Activated T-cell treated with anti-CD3 and anti-CD28 coated beads, Interleukin-2, amount 50 U/mL, for 72 hours (primary cell): ENCODE data around the gene INSYN2B. TPM values are rescaled to one million over a fixed set of nuclear protein-coding genes. Genes with fewer than 3 reads are reported as not detected.

Experiments
- ATAC-seq, 2 donors: fragments of 150-1000 bp; cut with Tn5 transposase; replicated peaks in 1 of 2; 2 replicates each; pipeline ENCODE4 v1.10.0; 2021; ENCODE audit warnings: moderate library complexity in 2 of 2, mild to moderate bottlenecking in 1 of 2
- DNase-seq, 2 donors: peaks; one replicate each; pipeline ENCODE4 v3.0.0; 2021 to 2022; ENCODE audit warnings: mixed read lengths in 1 of 2
- H3K27ac Mint-ChIP-seq: one replicate; pipeline ENCODE4 v1.8.0; 2022; ENCODE audit warnings: mild to moderate bottlenecking, moderate library complexity, mixed read lengths
- H3K27me3 Mint-ChIP-seq: one replicate; pipeline ENCODE4 v1.8.0; 2022; ENCODE audit warnings: low read depth, mixed read lengths
- H3K36me3 Mint-ChIP-seq, 2 donors: one replicate each; pipeline ENCODE4 v1.8.0; 2022; ENCODE audit warnings: mixed read lengths in 2 of 2, mild to moderate bottlenecking in 1 of 2; ENCODE audit not compliant: insufficient read depth in 2 of 2
- H3K4me1 Mint-ChIP-seq: one replicate; pipeline ENCODE4 v1.8.0; 2022; ENCODE audit warnings: low read depth, mixed read lengths
- H3K4me3 Mint-ChIP-seq, 2 donors: one replicate each; pipeline ENCODE4 v1.8.0; 2022; ENCODE audit warnings: mild to moderate bottlenecking in 2 of 2, mixed read lengths in 2 of 2, moderate library complexity in 2 of 2
- H3K9me3 Mint-ChIP-seq, 2 donors: one replicate each; pipeline ENCODE4 v1.8.0; 2022; ENCODE audit warnings: mixed read lengths in 2 of 2
- total RNA-seq, 2 donors: library from RNA; stranded (reverse); gene quantifications; one replicate each; pipeline ENCODE4 v1.2.3, GENCODE V29; 2022

The INSYN2B gene
- total RNA-seq, 2 donors from 2014 or later: not detected

DNA sequence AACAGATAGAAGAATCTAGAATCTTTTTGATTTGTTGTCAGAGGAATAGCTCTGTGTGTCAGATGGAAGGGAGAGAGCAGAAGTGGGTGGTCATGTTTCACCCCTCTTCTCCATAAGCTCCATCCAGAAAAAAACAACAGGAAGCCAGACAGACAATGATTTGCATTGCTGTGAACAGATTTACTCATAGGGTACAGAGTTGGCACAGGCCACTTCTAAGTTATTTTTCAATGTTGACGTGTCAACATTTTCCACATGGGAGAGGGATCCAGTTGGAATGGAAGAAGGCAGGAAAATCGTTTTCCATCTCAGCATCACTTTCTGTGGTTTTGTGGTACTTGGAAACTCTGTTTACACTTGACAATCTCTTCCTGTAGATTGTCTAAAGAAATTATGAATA is 86.7 kb downstream of the INSYN2B start:
- Mint-ChIP-seq H3K27me3 (no peaks in the 10 kb centered on the region), H3K36me3 (peaks cover under 1 to 4% of the 10 kb centered on the region in 2 donors), H3K27ac (no peak overlapping the region), H3K4me1 (no peaks in the 10 kb centered on the region), H3K4me3 (no peak overlapping the region), H3K9me3 (no peaks in the 10 kb centered on the region)
- ATAC-seq (no peak), DNase-seq (no peak)

DNA sequence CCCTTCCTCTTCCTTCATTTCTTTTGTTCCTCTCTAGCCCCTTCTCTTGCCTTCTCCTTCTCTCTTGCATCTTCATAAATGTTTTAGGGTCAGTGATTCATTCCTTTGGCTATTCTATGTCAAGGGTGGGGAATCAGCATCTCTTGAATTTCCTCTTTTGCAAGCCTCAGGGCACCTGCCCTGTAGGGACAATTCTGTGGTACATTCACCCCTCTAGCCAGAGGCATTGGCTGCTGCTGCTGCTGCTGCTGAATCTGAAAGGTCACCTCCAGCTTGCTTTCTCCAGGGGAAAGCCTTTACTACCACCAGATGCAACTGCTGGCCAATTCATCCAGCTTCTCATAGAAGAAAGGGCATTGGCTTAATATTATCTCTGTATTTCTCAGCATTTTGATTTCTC is 87.3 kb downstream of the INSYN2B start:
- Mint-ChIP-seq H3K9me3 (no peaks in the 10 kb centered on the region), H3K4me1 (no peaks in the 10 kb centered on the region), H3K27me3 (no peaks in the 10 kb centered on the region), H3K27ac (no peak overlapping the region), H3K4me3 (no peak overlapping the region), H3K36me3 (peaks cover 0 to 4% of the 10 kb centered on the region in 2 donors)
- no peak for ATAC-seq
- no peak for DNase-seq

- DNase-seq: no peak
- Mint-ChIP-seq H3K27ac (no peak overlapping the region), H3K4me3 (no peak overlapping the region), H3K4me1 (peaks cover 6% of the 10 kb centered on the region), H3K36me3 (peaks cover 0 to 1% of the 10 kb centered on the region in 2 donors), H3K9me3 (no peaks in the 10 kb centered on the region), H3K27me3 (no peaks in the 10 kb centered on the region)
- ATAC-seq: no peak
Observed at GRCh38 chr5:169889572-169889971, 90.7 kb downstream of the INSYN2B start.

- H3K4me1 Mint-ChIP-seq: peaks cover 6% of the 10 kb centered on the region
- H3K4me3 Mint-ChIP-seq: no peak overlapping the region
- H3K27ac Mint-ChIP-seq: no peak overlapping the region
- ATAC-seq: no peak
- H3K27me3 Mint-ChIP-seq: no peaks in the 10 kb centered on the region
- no peaks in the 10 kb centered on the region for H3K9me3 Mint-ChIP-seq
- DNase-seq: no peak
- peaks cover 1 to 2% of the 10 kb centered on the region in 2 donors for H3K36me3 Mint-ChIP-seq
Observed at GRCh38 chr5:169886677-169887076, 93.6 kb downstream of the INSYN2B start.

GRCh38 chr5:169886033-169886432 is 94.3 kb downstream of the INSYN2B start:
- H3K36me3 Mint-ChIP-seq: peaks cover 1 to 2% of the 10 kb centered on the region in 2 donors
- H3K27me3 Mint-ChIP-seq: no peaks in the 10 kb centered on the region
- H3K27ac Mint-ChIP-seq: no peak overlapping the region
- DNase-seq (no peak), ATAC-seq (no peak)
- no peaks in the 10 kb centered on the region for H3K9me3 Mint-ChIP-seq
- peaks cover 6% of the 10 kb centered on the region for H3K4me1 Mint-ChIP-seq
- H3K4me3 Mint-ChIP-seq: no peak overlapping the region

GRCh38 chr5:169881702-169882303 is 98.5 kb downstream of the INSYN2B start:
- Mint-ChIP-seq H3K27ac (no peak overlapping the region), H3K4me3 (no peak overlapping the region), H3K4me1 (no peaks in the 10 kb centered on the region), H3K36me3 (peaks cover 4% of the 10 kb centered on the region in 2 donors), H3K27me3 (no peaks in the 10 kb centered on the region), H3K9me3 (no peaks in the 10 kb centered on the region)
- ATAC-seq: no peak
- DNase-seq: no peak

- Mint-ChIP-seq H3K27ac (no peak overlapping the region), H3K4me1 (peaks cover 6% of the 10 kb centered on the region), H3K9me3 (no peaks in the 10 kb centered on the region), H3K4me3 (no peak overlapping the region), H3K27me3 (no peaks in the 10 kb centered on the region), H3K36me3 (peaks cover 4 to 6% of the 10 kb centered on the region in 2 donors)
- ATAC-seq (no peak), DNase-seq (no peak)
Observed at GRCh38 chr5:169880785-169881184, 99.5 kb downstream of the INSYN2B start.

- H3K36me3 Mint-ChIP-seq: peaks cover 4 to 6% of the 10 kb centered on the region in 2 donors
- ATAC-seq (no peak), DNase-seq (no peak)
- H3K27ac Mint-ChIP-seq: no peak overlapping the region
- H3K9me3 Mint-ChIP-seq: no peaks in the 10 kb centered on the region
- no peak overlapping the region for H3K4me3 Mint-ChIP-seq
- peaks cover 11% of the 10 kb centered on the region for H3K4me1 Mint-ChIP-seq
- no peaks in the 10 kb centered on the region for H3K27me3 Mint-ChIP-seq
Observed at GRCh38 chr5:169880012-169880663, 100.2 kb downstream of the INSYN2B start.

GRCh38 chr5:169876386-169876785 is 103.9 kb downstream of the INSYN2B start:
- Mint-ChIP-seq H3K9me3 (no peaks in the 10 kb centered on the region), H3K27me3 (no peaks in the 10 kb centered on the region), H3K27ac (no peak overlapping the region), H3K4me3 (no peak overlapping the region), H3K36me3 (peaks cover 2 to 7% of the 10 kb centered on the region in 2 donors), H3K4me1 (peaks cover 11% of the 10 kb centered on the region)
- DNase-seq (no peak), ATAC-seq (no peak)

DNA sequence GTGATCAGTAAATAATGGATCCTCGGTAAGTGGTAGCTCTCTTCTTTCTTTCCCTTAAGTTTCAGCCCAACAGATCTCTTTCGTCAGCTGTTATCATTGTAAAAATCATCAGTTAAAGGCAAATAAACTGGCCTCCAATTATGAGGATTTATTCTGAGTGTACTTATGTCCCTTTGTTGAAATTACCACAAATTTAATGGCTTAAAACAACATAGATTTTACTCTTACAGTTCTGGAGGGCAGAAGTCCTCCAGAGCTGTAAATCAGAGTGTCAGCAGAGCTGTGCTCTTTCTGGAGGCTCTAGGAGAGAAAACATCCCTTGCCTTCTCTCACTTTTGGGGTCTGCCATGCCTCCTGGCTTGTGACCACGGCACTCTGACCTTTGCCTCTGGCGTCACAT is 104.6 kb downstream of the INSYN2B start:
- ATAC-seq (no peak), DNase-seq (no peak)
- peaks cover 11% of the 10 kb centered on the region for H3K4me1 Mint-ChIP-seq
- no peaks in the 10 kb centered on the region for H3K9me3 Mint-ChIP-seq
- no peaks in the 10 kb centered on the region for H3K27me3 Mint-ChIP-seq
- no peak overlapping the region for H3K4me3 Mint-ChIP-seq
- peaks cover 2 to 9% of the 10 kb centered on the region in 2 donors for H3K36me3 Mint-ChIP-seq
- no peak overlapping the region for H3K27ac Mint-ChIP-seq

- H3K27me3 Mint-ChIP-seq: no peaks in the 10 kb centered on the region
- H3K36me3 Mint-ChIP-seq: peaks cover 2 to 9% of the 10 kb centered on the region in 2 donors
- H3K4me3 Mint-ChIP-seq: no peak overlapping the region
- no peak for ATAC-seq
- DNase-seq: no peak
- H3K4me1 Mint-ChIP-seq: peaks cover 11% of the 10 kb centered on the region
- no peak overlapping the region for H3K27ac Mint-ChIP-seq
- no peaks in the 10 kb centered on the region for H3K9me3 Mint-ChIP-seq
Observed at GRCh38 chr5:169875091-169875728, 105.1 kb downstream of the INSYN2B start.

DNA sequence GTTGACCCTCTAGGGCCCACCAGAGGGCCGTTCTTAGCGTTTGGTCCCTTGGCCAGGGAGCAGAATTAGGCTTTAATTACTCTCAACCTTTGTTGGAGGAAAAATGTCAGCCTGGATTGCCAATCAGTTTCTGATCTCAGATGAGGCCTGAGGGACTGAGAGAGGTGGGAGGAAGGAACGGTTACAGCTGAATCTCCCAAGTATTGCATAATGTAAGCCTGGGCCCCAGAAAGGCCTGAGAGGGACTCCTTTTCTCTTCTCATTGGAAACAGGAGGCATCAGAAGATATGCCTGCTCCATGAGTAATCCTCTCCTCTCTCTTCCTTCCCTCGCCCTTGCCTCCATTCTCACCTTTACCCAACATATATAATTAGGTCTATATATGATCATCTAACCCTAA is 105.7 kb downstream of the INSYN2B start:
- H3K27ac Mint-ChIP-seq: no peak overlapping the region
- peaks cover 11% of the 10 kb centered on the region for H3K4me1 Mint-ChIP-seq
- no peak for ATAC-seq

DNA sequence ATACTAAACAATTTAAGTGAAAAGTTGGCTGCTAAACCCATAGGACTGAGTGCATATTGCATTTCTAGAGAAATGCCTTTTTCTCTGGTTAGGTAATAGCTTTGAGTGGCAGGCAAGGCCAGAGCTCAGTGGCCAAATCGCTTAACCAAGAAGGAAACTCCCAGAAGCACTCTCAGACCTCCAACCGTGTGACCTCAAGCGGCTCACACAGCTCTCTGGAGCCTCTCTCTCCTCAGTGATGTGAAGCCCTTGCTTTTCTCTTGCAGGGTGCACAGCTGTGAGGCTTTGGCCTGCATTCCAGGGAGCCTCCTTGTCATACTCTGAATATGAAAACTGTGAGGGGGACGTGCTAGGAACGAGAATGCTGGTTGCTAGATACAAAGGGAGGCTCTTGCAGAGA is 106.7 kb downstream of the INSYN2B start:
- H3K9me3 Mint-ChIP-seq: no peaks in the 10 kb centered on the region
- H3K4me1 Mint-ChIP-seq: peaks cover 16% of the 10 kb centered on the region
- no peak overlapping the region for H3K4me3 Mint-ChIP-seq
- H3K27me3 Mint-ChIP-seq: no peaks in the 10 kb centered on the region
- peaks cover 0 to 9% of the 10 kb centered on the region in 2 donors for H3K36me3 Mint-ChIP-seq
- H3K27ac Mint-ChIP-seq: no peak overlapping the region
- DNase-seq (no peak), ATAC-seq (no peak)

More for the DNA sequence above, 105.7 kb downstream of the INSYN2B start:
- H3K27me3 Mint-ChIP-seq: no peaks in the 10 kb centered on the region
- H3K9me3 Mint-ChIP-seq: no peaks in the 10 kb centered on the region
- DNase-seq: no peak
- H3K4me3 Mint-ChIP-seq: no peak overlapping the region
- H3K36me3 Mint-ChIP-seq: peaks cover 2 to 9% of the 10 kb centered on the region in 2 donors
